Ascending aorta (tissue), 2 donors: ENCODE measurements around the gene ADCY2. TPM values are rescaled to one million over a fixed set of nuclear protein-coding genes. Genes with fewer than 3 reads are reported as not detected.

Experiments used
- DNase-seq, 2 donors: peaks; one replicate each; pipeline ENCODE4 v3.0.0-alpha.2; 2019; ENCODE audit warnings: low spot score in 2 of 2
- H3K27ac ChIP-seq, 2 donors: fragments of 200-600 bp; sonication (generic); one replicate each; pipeline ENCODE4 v1.5.1; 2016 to 2017; ENCODE audit warnings: mild to moderate bottlenecking in 1 of 2
- H3K27me3 ChIP-seq: fragments of 200-600 bp; sonication (generic); one replicate; pipeline ENCODE4 v1.5.1; 2017
- H3K36me3 ChIP-seq, 2 donors: fragments of 200-600 bp; sonication (generic); one replicate each; pipeline ENCODE4 v1.5.1; 2016
- H3K4me1 ChIP-seq, 2 donors: fragments of 200-600 bp; sonication (generic); one replicate each; pipeline ENCODE4 v1.5.1; 2016 to 2017; ENCODE audit warnings: mild to moderate bottlenecking in 1 of 2
- H3K4me3 ChIP-seq, 2 donors: fragments of 200-600 bp; sonication (generic); one replicate each; pipeline ENCODE4 v1.5.1; 2016 to 2017; ENCODE audit warnings: mild to moderate bottlenecking in 1 of 2
- H3K9me3 ChIP-seq, 2 donors: fragments of 200-600 bp; sonication (generic); one replicate each; pipeline ENCODE4 v1.5.1; 2016
- CTCF ChIP-seq, 3 experiments: fragments of 200-600 bp in 2 of 3; fragments of 450-650 bp in 1 of 3; sonication (generic) in 2 of 3; IDR thresholded peaks; one replicate each; pipeline ENCODE4 v1.5.1; 2016 to 2019; ENCODE audit warnings: antibody characterized with exemption in 3 of 3, mild to moderate bottlenecking in 1 of 3, moderate library complexity in 1 of 3
- intact Hi-C: fragments of 100-400 bp; cut with DNase I; formaldehyde crosslinking; loops from one replicate; pipeline ENCODE4 v1.15.1; 2023
- total RNA-seq: library from RNA; depleted of rRNA; stranded (reverse); fragments of >200 nt; gene quantifications from one replicate; pipeline ENCODE4 v1.1.0, GENCODE V29; 2016

Gene ADCY2
- total RNA-seq, 1 donor from 2014 or later, result 0.11 TPM

- Histone ChIP-seq H3K4me3 (no peak overlapping the region), H3K9me3 (no peaks in the 10 kb centered on the region), H3K27ac (no peak overlapping the region), H3K4me1 (no peaks in the 10 kb centered on the region), H3K27me3 (no peaks in the 10 kb centered on the region), H3K36me3 (no peaks in the 10 kb centered on the region)
- TF ChIP-seq CTCF (IDR thresholded peaks at IDR 0.05), result no peak
- DNase-seq, result no peak
- intact Hi-C loops, result no loop called here
Measured at GRCh38 chr5:7377761-7378160, 18.2 kb upstream of the ADCY2 start.

GRCh38 chr5:7382588-7382987, 13.3 kb upstream of the ADCY2 start:
- Histone ChIP-seq H3K9me3 (no peaks in the 10 kb centered on the region), H3K4me1 (no peaks in the 10 kb centered on the region), H3K27ac (no peak overlapping the region), H3K4me3 (no peak overlapping the region), H3K36me3 (no peaks in the 10 kb centered on the region), H3K27me3 (no peaks in the 10 kb centered on the region)
- no peak for DNase-seq
- intact Hi-C loops, result no loop called here
- no peak for TF ChIP-seq CTCF (IDR thresholded peaks at IDR 0.05)

- H3K36me3 ChIP-seq, result no peaks in the 10 kb centered on the region
- H3K4me3 ChIP-seq, result no peak overlapping the region
- intact Hi-C loops, result no loop called here
- H3K27me3 ChIP-seq, result no peaks in the 10 kb centered on the region
- H3K9me3 ChIP-seq, result no peaks in the 10 kb centered on the region
- no peak overlapping the region for H3K27ac ChIP-seq
- no peak for TF ChIP-seq CTCF (IDR thresholded peaks at IDR 0.05)
- no peak for DNase-seq
- no peaks in the 10 kb centered on the region for H3K4me1 ChIP-seq
Measured at GRCh38 chr5:7385681-7386080, 10.3 kb upstream of the ADCY2 start.

GRCh38 chr5:7388553-7388952, 7.4 kb upstream of the ADCY2 start:
- no peaks in the 10 kb centered on the region for H3K27me3 ChIP-seq
- intact Hi-C loops, result no loop called here
- TF ChIP-seq CTCF (IDR thresholded peaks at IDR 0.05), result no peak
- no peaks in the 10 kb centered on the region for H3K4me1 ChIP-seq
- H3K36me3 ChIP-seq, result no peaks in the 10 kb centered on the region
- DNase-seq, result no peak
- H3K4me3 ChIP-seq, result no peak overlapping the region
- H3K27ac ChIP-seq, result no peak overlapping the region
- H3K9me3 ChIP-seq, result no peaks in the 10 kb centered on the region

GRCh38 chr5:7391215-7391614, 4.7 kb upstream of the ADCY2 start:
- no peaks in the 10 kb centered on the region for H3K36me3 ChIP-seq
- no peak for DNase-seq

More at GRCh38 chr5:7391215-7391614, 4.7 kb upstream of the ADCY2 start:
- peaks cover 0 to 3% of the 10 kb centered on the region in 2 donors for H3K4me1 ChIP-seq
- intact Hi-C loops, result loop anchor here (10.0 kb wide), 4 partner anchors 126 to 936 kb away; partner anchors contain the start of genes CFAP90, NSUN2 and SRD5A1
- no peaks in the 10 kb centered on the region for H3K27me3 ChIP-seq
- H3K9me3 ChIP-seq, result no peaks in the 10 kb centered on the region
- no peak overlapping the region for H3K27ac ChIP-seq
- no peak for TF ChIP-seq CTCF (IDR thresholded peaks at IDR 0.05)
- H3K4me3 ChIP-seq, result no peak overlapping the region
